Measurements from ENCODE around the gene ASPN.

Gene ASPN

DNA sequence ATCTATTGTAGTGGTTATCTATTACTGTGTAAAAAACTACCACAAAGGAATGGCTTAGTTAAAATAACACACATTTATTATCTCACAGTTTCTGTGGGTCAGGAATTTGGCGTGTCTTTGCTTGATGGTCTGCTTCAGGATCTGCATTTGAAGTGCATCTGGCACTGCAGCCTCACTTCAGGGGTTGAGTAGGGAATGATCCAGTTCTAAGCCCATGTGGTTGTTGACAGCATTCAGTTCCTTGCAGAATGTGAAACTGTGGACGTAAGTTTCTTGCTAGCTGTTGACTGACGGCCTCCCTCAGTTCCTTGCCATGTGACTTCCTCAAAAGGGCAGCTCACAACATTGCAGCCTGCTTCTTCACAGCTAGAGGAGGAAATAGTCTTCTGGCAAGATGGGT lies 75.8 kb downstream of the ASPN start:
- DNase-seq = no peak

Data from SHP77 treated with DMSO at 0.1 percent for 48 hours (cell line).